Gastrocnemius medialis (tissue), 4 donors: ENCODE measurements around the gene FAM217A. TPM values are rescaled to one million over a fixed set of nuclear protein-coding genes. Genes with fewer than 3 reads are reported as not detected.
A peak's percentile ranks its signal among the peaks of the same experiment; 100 is the strongest.

Experiments used
- ATAC-seq, 2 donors: fragments of 150-250 bp; one replicate each; pipeline ENCODE4 v1.9.1; 2016
- DNase-seq, 2 donors: peaks; one replicate each; pipeline ENCODE4 v3.0.0-alpha.2; 2019
- H3K27ac ChIP-seq, 4 donors: fragments of 200-600 bp; sonication (generic); 1 replicate in 1 of 4; 2 replicates in 3 of 4; pipeline ENCODE4 v1.5.1; 2016 to 2018; ENCODE audit warnings: mild to moderate bottlenecking in 2 of 4, moderate library complexity in 1 of 4
- H3K27me3 ChIP-seq, 3 donors: fragments of 200-600 bp; sonication (generic) in 2 of 3; 1 replicate in 1 of 3; 2 replicates in 2 of 3; pipeline versions ENCODE4 v1.5.1 to v1.6.0; 2016 to 2019; ENCODE audit warnings: mild to moderate bottlenecking in 1 of 3, moderate library complexity in 1 of 3
- H3K36me3 ChIP-seq, 2 donors: fragments of 200-600 bp; sonication (generic) in 1 of 2; one replicate each; pipeline ENCODE4 v1.5.1; 2017 to 2018
- H3K4me1 ChIP-seq, 2 donors: fragments of 200-600 bp; sonication (generic) in 1 of 2; one replicate each; pipeline ENCODE4 v1.5.1; 2016 to 2017; ENCODE audit warnings: mild to moderate bottlenecking in 2 of 2
- H3K4me3 ChIP-seq, 4 donors: fragments of 200-600 bp; sonication (generic) in 3 of 4; 1 replicate in 1 of 4; 2 replicates in 3 of 4; pipeline ENCODE4 v1.5.1; 2016 to 2019; ENCODE audit warnings: mild to moderate bottlenecking in 2 of 4
- H3K9me3 ChIP-seq, 3 donors: fragments of 200-600 bp; sonication (generic) in 2 of 3; 1 replicate in 1 of 3; 2 replicates in 2 of 3; pipeline ENCODE4 v1.5.1; 2016 to 2019
- POLR2A ChIP-seq, 2 donors: fragments of 450-650 bp; IDR thresholded peaks; one replicate each; pipeline ENCODE4 v1.6.1; 2017; ENCODE audit warnings: antibody characterized with exemption in 2 of 2, mild to moderate bottlenecking in 2 of 2, moderate library complexity in 2 of 2
- in situ Hi-C, 4 donors: fragments of 200-750 bp; cut with MboI; loops; one replicate each; pipeline versions ENCODE4 v1.15.0 to v1.8.0; 2017; ENCODE audit warnings: low sequenced_read_pairs in 4 of 4
- intact Hi-C: fragments of 100-400 bp; cut with DNase I; formaldehyde crosslinking; loops from one replicate; pipeline ENCODE4 v1.15.1; 2023; ENCODE audit warnings: low total_unique reads
- total RNA-seq, 4 donors: library from RNA; depleted of rRNA; stranded (reverse); fragments of >200 nt; gene quantifications; one replicate each; pipeline versions ENCODE4 v1.1.0 to v1.2.3, GENCODE V29; 2016
- TF ChIP-seq, protein P1 (sequence below), 5 experiments: fragments of 450-650 bp in 3 of 5; fragments of 200-600 bp in 2 of 5; sonication (generic) in 2 of 5; IDR thresholded peaks in 4 of 5; conservative IDR thresholded peaks in 1 of 5; 1 replicate in 4 of 5; 2 replicates in 1 of 5; pipeline ENCODE4 v1.5.1; 2016 to 2019; ENCODE audit warnings: antibody characterized with exemption in 5 of 5, mild to moderate bottlenecking in 3 of 5, moderate library complexity in 3 of 5

Gene FAM217A
- total RNA-seq, 4 donors from 2014 or later, result not detected

DNA sequence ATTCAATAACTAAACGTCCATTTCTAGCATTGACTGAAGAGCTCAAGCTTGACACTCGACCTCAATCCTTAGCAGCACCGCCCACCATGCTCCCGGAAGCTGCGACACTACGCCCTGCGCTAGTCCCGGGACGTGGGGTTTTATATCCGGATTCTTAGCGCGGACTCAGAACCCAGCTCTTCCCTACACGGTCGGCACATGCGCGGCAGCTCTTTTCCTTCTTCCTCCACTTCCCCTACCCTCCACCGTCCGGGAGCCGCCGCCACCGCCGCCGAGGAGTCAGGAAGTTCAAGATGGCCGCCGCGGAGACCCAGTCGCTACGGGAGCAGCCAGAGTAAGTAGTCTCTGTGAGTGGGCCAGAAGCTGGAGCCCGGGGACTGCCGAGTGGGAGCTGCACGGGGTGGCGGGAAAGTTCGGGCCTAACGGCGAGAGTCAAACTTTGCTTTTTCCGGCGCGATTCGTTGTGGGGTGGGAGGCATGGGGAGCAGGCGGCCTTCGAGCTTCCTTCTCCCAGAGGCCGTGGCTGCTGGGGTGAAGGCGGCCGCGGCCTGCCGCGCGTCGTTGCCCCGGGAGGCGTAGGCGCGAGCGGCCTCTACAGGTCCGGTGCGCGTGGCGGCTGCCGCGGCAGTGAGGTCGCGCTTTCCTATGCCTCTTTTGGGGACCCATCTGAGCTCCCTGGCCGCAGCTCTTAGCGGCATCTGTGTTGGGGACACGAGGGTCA, 57.6 kb downstream of the FAM217A start:
- ATAC-seq (peak; percentile 85 to 89), DNase-seq (peak; percentile 95 to 96)
- Histone ChIP-seq H3K4me1 (peaks cover 61 to 71% of the 10 kb centered on the region in 2 donors), H3K9me3 (no peaks in the 10 kb centered on the region), H3K27me3 (no peaks in the 10 kb centered on the region), H3K27ac (peak overlapping the region; percentile 94 to 99 (median 98)), H3K4me3 (peak overlapping the region; percentile 82 to 94 (median 84)), H3K36me3 (no peaks in the 10 kb centered on the region)
- intact Hi-C loops, result loop anchor here (1.0 to 5.0 kb wide), 3 partner anchors 91 to 278 kb away; no protein-coding TSS in a partner anchor
- in situ Hi-C loops, result loop anchor here in 3 of 4 donors (25.0 kb wide), 3 partner anchors 734 to 909 kb away; partner anchors contain the start of genes BPHL (in 1 of the 3) and PSMG4 (in 1 of the 3)
- TF ChIP-seq, protein P1, sequence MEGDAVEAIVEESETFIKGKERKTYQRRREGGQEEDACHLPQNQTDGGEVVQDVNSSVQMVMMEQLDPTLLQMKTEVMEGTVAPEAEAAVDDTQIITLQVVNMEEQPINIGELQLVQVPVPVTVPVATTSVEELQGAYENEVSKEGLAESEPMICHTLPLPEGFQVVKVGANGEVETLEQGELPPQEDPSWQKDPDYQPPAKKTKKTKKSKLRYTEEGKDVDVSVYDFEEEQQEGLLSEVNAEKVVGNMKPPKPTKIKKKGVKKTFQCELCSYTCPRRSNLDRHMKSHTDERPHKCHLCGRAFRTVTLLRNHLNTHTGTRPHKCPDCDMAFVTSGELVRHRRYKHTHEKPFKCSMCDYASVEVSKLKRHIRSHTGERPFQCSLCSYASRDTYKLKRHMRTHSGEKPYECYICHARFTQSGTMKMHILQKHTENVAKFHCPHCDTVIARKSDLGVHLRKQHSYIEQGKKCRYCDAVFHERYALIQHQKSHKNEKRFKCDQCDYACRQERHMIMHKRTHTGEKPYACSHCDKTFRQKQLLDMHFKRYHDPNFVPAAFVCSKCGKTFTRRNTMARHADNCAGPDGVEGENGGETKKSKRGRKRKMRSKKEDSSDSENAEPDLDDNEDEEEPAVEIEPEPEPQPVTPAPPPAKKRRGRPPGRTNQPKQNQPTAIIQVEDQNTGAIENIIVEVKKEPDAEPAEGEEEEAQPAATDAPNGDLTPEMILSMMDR (IDR thresholded peaks at IDR 0.05 in 4 of 5, conservative IDR thresholded peaks at IDR 0.05 in 1 of 5), result peak in 3 of 5 experiments; percentile 24 to 37 (median 37)
- TF ChIP-seq POLR2A (IDR thresholded peaks at IDR 0.05), result peak; percentile 79 to 84

DNA sequence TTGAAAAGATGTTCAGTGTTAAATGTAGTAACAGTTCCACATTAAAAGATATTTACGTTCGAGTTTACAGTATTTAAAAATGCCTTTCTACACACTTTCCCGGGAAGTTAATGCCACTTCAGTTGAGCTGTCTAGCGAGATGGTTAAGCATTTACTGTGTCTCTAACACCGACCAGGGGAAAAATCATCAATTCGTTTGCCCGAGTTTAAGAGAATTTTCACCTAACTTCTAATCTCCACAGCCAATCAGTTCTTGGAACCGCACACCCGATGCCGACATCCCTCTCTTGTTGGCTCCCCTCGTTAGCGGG, 58.2 kb downstream of the FAM217A start:
- ATAC-seq, result no peak
- in situ Hi-C loops, result loop anchor here in 3 of 4 donors (25.0 kb wide), 3 partner anchors 733 to 908 kb away; partner anchors contain the start of genes BPHL (in 1 of the 3) and PSMG4 (in 1 of the 3)
- intact Hi-C loops, result loop anchor here (1.0 to 5.0 kb wide), 3 partner anchors 92 to 278 kb away; no protein-coding TSS in a partner anchor
- no peaks in the 10 kb centered on the region for H3K27me3 ChIP-seq
- H3K36me3 ChIP-seq, result no peaks in the 10 kb centered on the region
- no peak for DNase-seq
- H3K4me1 ChIP-seq, result peaks cover 58 to 71% of the 10 kb centered on the region in 2 donors
- H3K27ac ChIP-seq, result peak overlapping the region; percentile 94 to 99 (median 98)
- H3K4me3 ChIP-seq, result peak overlapping the region; percentile 82 to 94 (median 84)
- no peak for TF ChIP-seq POLR2A (IDR thresholded peaks at IDR 0.05)
- TF ChIP-seq, protein P1 (IDR thresholded peaks at IDR 0.05 in 4 of 5, conservative IDR thresholded peaks at IDR 0.05 in 1 of 5), result no peak
- no peaks in the 10 kb centered on the region for H3K9me3 ChIP-seq

DNA sequence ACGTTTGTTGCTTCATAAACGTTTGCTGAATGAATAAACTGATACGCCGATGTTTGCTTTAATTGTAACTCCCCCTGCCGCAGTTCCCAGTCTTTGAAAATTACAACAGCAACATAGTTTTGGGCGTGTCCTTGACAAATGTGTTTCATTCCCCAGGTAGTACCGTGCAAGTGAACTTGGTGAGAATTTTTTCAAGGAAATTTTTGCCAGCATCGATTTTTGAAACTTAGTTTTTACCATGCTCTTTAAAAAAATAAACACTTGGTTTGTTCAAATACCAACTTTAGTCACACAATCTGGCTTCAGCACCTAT, 60.1 kb downstream of the FAM217A start:
- no peak for DNase-seq
- Histone ChIP-seq H3K27me3 (no peaks in the 10 kb centered on the region), H3K36me3 (no peaks in the 10 kb centered on the region), H3K27ac (peak overlapping the region; percentile 96 to 98 (median 97)), H3K9me3 (no peaks in the 10 kb centered on the region), H3K4me3 (peak overlapping the region; percentile 83 to 90 (median 86)), H3K4me1 (peaks cover 39 to 54% of the 10 kb centered on the region in 2 donors)
- intact Hi-C loops, result loop anchor here (5.0 kb wide), 1 partner anchor 177 kb away; no protein-coding TSS in a partner anchor
- TF ChIP-seq, protein P1 (IDR thresholded peaks at IDR 0.05 in 4 of 5, conservative IDR thresholded peaks at IDR 0.05 in 1 of 5), result no peak
- TF ChIP-seq POLR2A (IDR thresholded peaks at IDR 0.05), result no peak
- in situ Hi-C loops, result loop anchor here in 3 of 4 donors (10.0 to 25.0 kb wide), 4 partner anchors 732 to 907 kb away; partner anchors contain the start of genes BPHL (in 1 of the 3) and PSMG4 (in 1 of the 3)
- ATAC-seq, result no peak

Other genes with a start within 250 kb of the FAM217A start
- 10 to 100 TPM in 3 of 4 donors, 1 to 10 TPM in 1; 4.4 to 19.6 (median 15.3) TPM for gene FAM50B, start 229.8 kb downstream of the FAM217A start, total RNA-seq
- gene ECI2, start 56.4 kb upstream of the FAM217A start, total RNA-seq, result 100 to 1,000 TPM in 1 of 4 donors, 10 to 100 TPM in 3; 68.1 to 122 (median 94.3) TPM